Anterior cingulate cortex (tissue), 58 donors: ENCODE results near the gene ASIC2.

Source experiments
- DNase-seq, 58 donors: peaks; one replicate each; lab custom pipeline; 2025; lab: John Stamatoyannopoulos, UW

Gene ASIC2

DNA sequence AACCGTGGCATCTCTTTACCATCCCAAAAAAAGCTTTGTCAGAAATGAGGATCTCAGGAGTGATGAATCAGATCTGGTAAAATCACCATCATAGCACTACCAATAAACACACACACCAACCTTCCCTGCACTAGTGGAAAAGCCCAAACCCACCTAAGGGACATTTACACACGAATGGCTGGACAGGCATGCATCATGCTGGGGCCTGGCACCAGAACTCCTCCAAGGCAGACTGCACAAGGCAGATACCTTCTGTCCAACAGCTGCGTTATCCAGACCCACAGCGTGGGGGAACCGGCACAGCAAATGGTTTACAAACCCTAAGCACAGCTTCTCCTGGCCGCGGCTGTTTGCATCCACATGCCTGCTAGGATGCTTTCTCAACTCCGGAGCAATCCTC lies 2.8 kb downstream of the ASIC2 start:
- peak in 8 of 58 donors; percentile 1 to 47 (median 23) for DNase-seq

DNA sequence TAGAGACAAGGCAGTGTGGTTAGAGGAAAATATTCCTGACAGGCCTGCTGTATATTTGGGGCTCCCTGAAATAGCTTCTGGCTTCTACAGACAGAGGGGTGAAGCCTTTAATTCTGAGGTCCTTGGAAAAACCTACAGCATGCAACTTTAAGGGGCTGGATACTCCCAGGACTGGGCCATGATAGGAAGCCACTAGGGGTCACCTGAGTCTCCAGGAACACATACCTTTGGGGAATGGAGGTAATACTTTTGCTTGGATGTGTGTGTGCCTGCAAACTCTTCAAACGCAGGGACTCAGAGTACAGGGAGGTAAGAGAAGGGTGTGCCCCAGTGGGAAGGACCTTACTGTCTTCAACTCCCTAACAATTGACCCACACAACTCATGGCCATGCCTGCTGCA lies 4.1 kb downstream of the ASIC2 start:
- DNase-seq = no peak

DNA sequence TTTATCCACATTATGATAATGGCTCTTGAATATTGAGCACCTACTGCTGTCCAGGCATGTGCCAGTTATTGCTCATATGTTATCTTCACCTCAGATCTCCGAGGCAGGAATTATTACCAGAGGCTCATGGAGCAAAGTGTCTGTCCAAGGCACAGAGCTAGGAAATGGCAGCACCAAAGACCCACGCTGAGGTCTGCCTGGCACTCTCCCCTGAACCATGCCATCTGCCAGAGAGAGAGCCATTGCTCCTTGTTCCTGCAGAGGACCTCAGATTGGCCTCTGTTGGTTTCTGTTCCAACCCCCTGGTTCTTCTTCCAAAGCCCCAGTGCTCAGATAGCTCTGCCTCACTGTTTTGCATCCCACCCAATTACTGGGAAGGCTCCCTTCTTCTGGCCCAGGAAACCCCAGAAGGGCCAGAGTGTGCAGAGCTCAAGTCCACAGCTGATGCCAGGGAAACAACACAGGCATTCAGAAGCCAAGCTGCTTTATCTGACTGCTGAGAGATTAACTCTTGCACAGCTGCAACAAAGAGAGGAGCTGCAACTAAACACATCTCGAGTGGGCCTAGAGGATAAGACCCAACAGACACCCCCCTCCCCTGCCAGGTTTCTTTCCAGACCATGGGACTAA lies 5.9 kb downstream of the ASIC2 start:
- no peak for DNase-seq

DNA sequence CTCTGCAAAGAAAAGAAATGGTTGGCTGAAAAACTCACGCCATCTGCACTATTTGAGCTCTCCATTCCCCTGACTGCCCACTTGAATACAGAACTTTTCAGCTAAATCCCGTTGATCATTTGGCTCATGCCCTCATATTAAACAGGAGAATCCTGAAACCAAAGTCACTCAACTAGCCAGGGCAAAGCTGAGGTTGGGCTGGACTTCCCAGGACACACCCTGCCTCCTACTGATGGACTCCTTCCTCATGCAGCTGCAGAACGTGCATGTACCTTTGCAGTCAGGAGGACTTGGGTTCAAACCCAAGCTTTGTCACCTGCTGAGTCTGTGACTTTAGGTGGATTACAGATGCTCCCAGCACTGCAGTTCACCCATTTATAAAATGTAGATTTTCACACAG lies 7.7 kb downstream of the ASIC2 start:
- no peak for DNase-seq

DNA sequence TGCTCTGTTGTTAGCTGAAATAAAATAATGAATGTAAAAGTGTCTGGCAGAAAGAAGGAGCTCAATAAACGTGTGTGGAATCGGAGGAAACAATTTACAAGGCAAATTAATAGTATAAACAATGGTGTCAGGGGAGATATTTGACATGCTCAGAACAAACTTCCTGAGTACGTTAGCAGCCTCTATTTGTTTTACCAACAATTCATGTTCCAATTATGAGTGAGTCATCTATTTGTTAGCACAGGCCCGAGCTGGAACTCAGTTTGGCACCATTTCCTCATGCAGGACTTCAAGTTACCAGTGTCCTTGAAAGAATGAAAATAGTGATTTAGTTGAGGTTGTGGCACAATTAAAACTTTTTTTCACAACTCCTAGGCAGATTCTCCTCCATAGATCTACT lies 9.1 kb downstream of the ASIC2 start:
- no peak for DNase-seq

DNA sequence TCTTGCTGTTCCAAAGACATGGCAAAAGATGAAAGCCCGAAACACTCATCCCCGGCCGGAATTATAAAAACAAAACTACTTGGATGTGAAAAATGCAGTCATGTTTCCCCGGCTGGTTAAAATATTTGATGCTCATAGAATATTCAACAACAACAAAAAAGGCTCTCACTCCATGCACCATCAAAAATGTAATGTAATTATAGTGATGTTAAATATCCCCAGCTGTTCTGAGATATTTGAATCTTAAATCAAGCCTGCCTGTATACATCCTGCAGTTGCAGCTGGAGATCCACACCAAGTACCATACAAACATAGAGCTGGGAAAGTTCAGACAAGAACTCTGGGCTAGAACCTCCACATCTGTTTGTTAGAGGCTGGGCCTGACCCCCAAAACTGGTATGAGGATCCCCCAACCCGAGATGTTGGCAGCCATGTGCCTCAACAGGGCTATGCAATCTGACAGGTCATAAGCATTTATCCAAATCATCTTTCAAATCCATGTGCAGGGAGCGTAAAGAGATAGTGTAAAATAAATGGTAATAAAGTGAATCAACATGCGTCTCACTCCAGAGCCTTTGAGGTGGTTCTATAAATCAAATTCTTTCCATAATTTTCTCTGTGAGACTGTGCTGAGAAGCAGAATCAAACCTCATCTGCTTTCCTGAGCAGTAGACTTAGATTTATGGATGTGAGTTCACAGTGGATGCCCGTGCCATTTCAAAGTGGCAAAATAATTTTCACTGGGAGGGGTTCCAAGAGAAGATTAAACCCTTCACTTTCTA lies 12.7 kb downstream of the ASIC2 start:
- no peak for DNase-seq

DNA sequence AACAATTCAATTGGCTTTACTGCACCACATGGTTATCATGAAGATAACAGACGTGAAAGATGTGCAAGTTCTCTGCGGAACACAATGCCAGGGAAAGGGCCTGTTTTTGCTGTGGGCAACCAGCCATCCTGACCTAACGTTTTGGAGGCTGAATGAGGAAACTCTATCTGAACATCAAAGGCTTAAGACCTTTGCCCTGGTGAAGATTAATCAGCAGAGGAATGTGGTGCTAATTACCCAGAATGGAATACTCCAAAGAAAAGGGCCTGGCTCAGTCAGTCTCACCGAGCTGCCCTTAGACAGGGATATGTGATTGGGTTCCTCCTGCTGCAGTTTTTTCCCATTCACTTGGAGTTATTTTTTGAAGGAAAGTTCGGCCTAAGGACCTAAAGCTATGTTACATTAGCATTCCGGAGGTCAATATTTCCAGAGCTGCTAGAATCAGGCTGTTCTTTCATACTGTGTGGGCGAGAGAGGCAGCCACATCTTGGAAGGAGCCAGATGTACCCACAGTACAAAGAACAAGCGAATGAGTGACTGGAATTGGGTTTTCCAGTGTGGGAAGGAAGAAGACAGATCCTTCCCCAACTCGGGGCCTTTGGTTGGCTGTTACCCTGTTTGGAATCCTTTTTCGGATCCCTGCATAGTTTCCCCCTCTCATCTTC lies 15.5 kb downstream of the ASIC2 start:
- peak in 4 of 58 donors; percentile 7 to 30 (median 14) for DNase-seq

DNA sequence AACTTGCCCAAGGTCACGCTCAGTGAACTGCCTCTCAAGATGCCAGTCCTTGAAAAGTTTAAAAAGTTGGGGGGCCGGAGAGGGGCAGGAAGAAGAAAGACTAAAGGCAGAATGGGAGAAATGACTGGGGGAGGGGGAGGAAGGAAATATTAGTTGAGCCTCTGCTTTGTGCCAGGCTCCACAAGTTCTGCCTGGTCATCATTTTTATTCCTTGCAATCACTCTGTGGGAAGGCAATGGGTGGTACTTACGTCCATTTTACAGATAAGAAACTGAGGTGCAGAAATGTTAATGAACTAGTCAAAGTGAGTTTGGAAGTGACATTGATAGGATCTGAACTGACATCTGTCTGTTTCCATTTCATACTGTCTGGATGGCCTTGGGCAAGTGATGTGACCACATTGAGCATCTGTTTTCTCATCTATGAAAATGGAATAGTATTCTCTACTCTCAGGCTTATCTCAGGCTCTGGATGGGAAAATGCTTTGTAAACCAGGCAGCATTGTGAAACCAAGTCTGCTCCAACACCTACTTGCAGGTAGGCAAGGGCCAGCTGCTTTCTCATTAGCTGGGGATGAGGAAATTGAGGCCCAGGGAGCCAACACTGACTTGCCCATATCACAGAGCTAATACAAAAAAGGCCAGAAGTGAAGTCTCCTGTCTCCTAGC lies 19.2 kb downstream of the ASIC2 start:
- no peak for DNase-seq

DNA sequence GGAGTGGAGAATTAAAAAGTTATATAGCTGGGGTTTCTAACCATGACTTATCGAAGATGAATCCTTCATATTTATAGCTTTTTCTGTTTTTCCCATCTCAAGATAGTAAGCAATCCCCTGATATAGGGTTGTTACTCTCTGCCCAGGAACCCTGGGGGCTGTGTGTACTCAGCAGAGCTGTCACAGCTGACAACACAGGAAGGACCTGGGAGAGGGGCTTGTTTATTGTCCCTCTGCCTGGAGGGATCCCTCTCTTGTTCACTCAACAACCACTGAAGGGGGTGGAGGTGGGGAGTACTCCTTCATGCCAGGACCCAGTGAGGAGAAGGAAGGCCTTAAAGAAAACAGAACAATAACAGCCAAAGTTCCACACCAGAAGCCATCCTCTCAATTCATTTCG lies 19.8 kb downstream of the ASIC2 start:
- DNase-seq = no peak

DNA sequence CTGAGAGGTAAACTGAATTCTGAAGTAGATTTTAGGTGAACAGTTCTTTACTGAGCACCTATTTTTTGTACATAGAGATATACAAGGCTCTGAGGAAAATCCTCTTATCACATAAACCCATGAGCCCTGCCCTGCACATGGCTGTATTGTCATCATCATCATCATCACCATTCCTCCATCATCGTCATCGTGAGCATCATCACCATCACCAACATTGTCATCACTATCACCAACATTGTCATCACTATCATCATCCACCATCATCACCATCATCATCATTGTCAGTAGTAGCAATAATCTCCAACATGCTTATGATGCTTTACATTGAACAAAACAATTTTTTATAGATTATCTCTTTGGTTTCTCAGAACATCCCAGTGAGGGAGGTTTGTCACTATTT lies 20.7 kb downstream of the ASIC2 start:
- no peak for DNase-seq

DNA sequence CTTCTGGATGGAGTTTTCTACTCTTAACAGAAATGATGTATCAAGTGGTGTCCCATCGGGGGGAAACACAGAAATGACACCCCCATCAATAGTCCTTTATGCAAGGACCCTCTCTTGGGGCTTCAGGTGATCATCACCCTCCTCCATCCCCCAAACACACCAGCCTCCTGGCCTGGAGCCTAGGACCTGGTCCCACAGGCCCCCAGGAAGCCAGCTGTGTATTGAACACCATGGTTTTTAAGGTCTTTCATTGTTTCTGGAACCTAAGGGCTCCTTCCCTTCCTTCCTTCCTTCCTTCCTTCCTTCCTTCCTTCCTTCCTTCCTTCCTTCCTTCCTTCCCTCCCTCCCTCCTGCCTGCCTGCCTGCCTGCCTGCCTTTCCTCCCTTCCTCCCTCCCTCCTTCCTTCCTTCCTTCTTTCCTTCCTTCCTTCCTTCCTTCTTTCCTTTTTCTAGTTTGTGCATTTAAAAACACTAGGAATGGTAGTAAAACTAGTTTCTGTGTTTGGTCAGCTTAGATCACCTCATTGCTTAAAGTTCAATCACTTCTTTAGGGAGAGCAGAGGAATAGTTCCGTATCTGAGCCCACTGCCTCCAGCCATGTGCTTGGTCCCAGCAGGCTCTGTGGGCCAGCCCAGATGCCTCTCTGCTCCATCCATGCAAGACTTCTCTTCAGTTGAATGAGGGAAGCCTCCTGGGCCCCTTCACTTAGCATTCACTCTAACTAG lies 23.6 kb downstream of the ASIC2 start:
- no peak for DNase-seq

DNA sequence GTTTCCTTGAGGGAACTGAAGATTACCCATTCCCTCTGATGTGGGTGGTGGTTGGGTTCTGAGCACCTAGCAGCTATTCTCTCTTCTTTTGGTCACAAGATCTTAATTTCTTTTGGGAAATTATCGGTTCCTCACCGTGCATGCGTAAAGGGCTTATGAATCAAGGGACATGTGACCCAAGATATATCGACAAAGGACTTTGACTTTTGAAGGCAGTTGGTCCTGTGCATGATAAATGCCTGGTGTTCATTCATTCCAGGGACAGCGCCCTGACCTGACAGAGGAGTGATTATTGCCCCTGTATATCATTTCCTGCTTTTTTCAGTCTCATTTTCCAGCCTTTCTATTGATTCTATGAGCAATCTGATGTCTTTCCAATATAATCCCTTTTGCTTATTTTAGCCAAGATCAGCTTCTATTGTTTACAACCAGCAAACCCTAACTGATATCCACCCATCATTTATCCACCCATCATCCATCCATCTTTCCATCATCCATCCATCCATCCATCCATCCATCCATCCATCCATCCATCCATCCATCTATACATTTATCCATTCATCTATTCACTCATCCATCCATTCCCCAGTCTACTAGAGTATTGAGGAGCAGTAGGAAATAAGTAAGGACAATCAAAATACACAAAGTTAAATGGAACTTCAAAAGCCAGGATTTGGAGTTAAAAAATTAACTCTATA lies 25.1 kb downstream of the ASIC2 start:
- no peak for DNase-seq

DNA sequence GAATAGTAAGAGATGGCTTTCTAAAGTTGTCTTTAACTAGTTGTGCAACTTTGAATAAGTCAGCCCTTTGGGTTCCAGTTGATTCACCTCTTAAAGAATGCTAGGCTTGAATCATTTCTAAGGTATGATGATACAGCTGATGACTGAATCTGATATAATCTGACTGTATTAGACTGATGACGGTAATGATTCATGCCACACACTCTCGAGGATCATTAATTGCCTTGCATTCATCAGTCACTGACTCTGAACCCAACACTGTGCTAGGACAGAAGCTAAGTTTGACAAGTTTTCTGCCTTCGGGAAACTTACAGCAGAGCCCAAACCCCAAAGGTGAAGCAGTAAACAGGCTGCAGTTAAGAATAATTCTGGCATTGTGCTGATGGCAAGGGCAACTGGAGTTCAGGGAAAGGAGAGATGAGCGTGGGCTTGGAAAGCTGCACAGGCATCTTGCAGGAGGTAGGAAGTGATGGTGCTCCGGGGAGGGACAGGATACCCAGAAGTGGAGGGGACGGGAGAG lies 25.8 kb downstream of the ASIC2 start:
- DNase-seq = no peak

DNA sequence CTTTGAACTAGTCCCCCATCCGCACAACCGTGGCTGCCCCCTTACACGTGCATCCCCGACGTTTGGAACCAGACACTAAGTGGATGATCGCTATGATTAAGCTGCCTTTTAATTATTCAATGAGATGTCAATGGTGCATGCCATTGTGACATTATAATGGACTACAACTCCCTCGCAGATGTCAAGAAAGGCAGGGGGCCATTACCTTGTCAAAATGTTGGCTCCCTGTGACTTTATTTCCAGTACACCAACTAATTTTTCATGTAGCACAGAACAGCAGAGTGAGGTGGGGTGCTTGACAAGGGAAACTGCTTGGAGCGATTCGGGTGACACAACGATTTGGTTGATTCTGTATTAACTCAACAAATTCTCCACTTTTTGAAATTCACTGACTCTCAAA lies 26.5 kb downstream of the ASIC2 start:
- DNase-seq = no peak

DNA sequence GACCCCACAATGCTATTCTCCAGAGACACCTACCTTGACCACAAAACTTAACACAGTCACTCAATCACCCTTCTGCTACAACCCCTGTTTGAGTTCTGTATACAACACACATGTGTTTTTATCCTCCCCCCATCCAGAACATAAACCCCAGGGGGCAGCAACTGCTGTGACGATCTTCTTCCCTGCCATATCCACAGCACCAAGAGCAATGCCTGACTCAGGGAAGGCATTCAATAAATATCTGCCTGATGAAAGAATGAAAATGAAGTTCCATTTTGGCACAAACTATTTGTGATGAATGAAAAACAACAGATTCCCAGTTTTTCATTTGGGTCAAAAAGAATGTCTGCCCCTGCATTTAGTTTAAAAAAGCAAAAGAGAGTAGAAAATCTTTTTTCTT lies 27.0 kb downstream of the ASIC2 start:
- DNase-seq = no peak

DNA sequence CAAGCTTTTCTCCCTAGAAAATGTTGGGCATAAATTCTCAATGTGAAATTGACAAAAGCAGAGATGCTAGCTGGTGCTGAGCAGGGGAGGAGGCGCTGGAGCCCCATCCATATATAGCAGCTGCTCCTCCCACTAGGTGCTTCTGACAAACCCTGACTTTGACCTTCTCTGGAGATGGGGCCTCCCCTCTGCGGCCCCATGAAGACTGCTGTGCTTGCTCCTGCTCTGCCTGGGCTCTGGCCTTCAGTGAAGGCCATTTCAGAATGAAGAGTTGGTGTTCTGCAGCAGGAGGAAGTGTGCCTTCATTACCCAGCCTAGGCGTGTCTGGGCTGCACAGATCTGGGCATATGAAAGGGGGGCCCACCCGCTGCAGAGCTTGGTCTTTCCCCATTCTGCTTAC lies 29.7 kb downstream of the ASIC2 start:
- no peak for DNase-seq

DNA sequence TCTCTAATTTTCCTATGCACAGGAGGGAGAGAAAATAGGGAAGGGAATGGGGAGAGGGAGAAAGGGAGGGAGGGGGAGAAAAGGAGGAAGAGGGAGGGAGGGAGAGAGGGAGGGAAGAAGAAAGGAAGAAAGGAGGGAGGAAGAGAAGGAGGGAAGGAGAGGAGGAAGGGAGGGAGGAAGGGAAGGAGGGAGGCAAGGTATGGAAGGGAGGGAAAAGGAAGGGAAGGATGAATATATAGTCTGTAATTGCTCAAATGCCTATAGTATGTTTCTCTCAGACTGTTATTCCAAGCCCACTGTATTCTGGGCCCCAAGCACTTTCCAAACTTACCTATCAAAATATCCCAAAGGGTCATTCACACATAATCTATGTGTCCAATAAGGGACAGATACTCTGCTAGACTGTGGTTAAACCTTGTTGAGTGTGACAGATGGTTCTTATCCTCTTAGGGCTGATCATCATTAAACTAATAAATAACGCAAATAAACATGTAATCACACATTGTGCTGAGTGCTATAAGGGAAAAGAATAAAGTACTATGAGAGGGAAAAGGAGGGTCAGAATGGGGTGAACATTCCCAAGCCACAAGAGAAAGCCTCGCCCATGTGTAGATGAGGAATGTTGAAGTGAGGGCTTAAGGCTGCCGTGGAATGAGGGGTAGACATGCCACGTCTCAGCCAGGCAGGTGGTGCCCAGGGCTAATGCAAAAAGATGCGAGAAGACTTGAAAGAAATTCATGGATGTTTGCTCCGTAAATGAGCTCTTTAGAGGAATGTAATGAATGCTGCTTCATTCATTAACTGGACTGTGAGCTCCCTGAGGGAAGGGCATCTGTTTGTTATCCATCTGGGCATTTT lies 30.6 kb downstream of the ASIC2 start:
- no peak for DNase-seq

DNA sequence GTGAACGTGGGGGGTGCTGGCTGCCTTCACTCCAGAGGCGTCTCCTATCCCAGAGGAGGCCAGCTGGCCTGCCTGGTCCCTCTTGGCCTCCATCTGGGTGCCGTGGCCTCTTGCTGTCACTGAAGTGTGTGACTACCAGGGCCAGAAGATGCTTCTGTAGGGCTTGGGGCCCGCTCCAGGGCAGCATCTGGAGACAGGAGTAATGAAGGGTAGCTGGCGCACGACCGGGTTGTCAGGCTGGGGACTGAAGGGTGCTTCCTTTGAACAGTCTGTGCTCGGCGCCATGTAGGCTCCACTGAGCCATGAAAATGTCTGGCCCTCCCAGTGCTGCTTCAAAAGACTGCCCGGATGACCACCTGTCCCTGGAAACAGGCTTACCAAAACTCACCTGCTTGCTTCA lies 31.3 kb downstream of the ASIC2 start:
- no peak for DNase-seq

DNA sequence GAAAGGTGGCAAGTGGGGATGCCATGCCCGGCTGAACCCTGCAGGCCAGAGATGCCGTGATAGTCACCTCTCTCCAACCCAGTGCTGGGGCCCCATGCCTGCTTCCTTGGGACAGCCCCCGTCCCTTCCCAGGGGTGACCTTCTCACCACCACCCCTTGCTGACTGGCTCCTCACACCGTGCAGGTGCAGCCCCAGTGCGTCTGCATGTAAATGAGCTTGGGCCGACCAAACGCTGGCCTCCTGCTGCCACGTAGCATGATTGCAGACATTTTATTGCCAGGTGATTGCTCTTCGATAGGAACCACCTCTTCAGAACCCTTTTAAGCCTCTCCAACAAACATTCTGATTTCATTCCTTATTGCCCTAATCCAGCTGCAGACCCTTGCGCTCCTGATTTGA lies 32.5 kb downstream of the ASIC2 start:
- DNase-seq = no peak
